Vagina (tissue), 2 donors: Measurements from ENCODE around the gene MTUS2. TPM values are rescaled to one million over a fixed set of nuclear protein-coding genes. Genes with fewer than 3 reads are reported as not detected.
A peak's percentile ranks its signal among the peaks of the same experiment; 100 is the strongest.

Experiments
- DNase-seq, 2 donors: peaks; one replicate each; pipeline ENCODE4 v3.0.0-alpha.2; 2017; ENCODE audit errors: extremely low spot score in 2 of 2
- H3K27ac ChIP-seq: fragments of 200-600 bp; sonication (generic); one replicate; pipeline ENCODE4 v1.5.1; 2019
- H3K27me3 ChIP-seq: fragments of 200-600 bp; sonication (generic); one replicate; pipeline ENCODE4 v1.5.1; 2019
- H3K36me3 ChIP-seq, 2 donors: fragments of 200-600 bp; sonication (generic); one replicate each; pipeline ENCODE4 v1.5.1; 2017 to 2019
- H3K4me1 ChIP-seq: fragments of 200-600 bp; sonication (generic); one replicate; pipeline ENCODE4 v1.5.1; 2019
- H3K4me3 ChIP-seq, 2 donors: fragments of 200-600 bp; sonication (generic); 1 replicate in 1 of 2; 2 replicates in 1 of 2; pipeline ENCODE4 v1.5.1; 2016 to 2019
- H3K9me3 ChIP-seq: fragments of 200-600 bp; sonication (generic); one replicate; pipeline ENCODE4 v1.5.1; 2019
- CTCF ChIP-seq, 3 experiments: fragments of 450-650 bp in 2 of 3; fragments of 200-600 bp in 1 of 3; sonication (generic) in 1 of 3; IDR thresholded peaks; one replicate each; pipeline ENCODE4 v1.5.1; 2017 to 2019; ENCODE audit warnings: antibody characterized with exemption in 3 of 3, mild to moderate bottlenecking in 2 of 3, moderate library complexity in 2 of 3
- POLR2A ChIP-seq, 2 donors: fragments of 450-650 bp; IDR thresholded peaks; one replicate each; pipeline ENCODE4 v1.6.1; 2017; ENCODE audit warnings: antibody characterized with exemption in 2 of 2, mild to moderate bottlenecking in 2 of 2, moderate library complexity in 2 of 2
- POLR2AphosphoS5 ChIP-seq, 2 donors: sonication (generic); formaldehyde crosslinking; IDR thresholded peaks; one replicate each; pipeline ENCODE4 v1.9.0; 2017; ENCODE audit warnings: antibody characterized with exemption in 2 of 2, mild to moderate bottlenecking in 2 of 2, low read depth in 1 of 2; ENCODE audit not compliant: insufficient read depth in 1 of 2
- intact Hi-C: fragments of 100-400 bp; cut with DNase I; formaldehyde crosslinking; loops from one replicate; pipeline ENCODE4 v1.15.1; 2023
- total RNA-seq: library from RNA; depleted of rRNA; stranded (reverse); fragments of >200 nt; gene quantifications from one replicate; pipeline ENCODE4 v1.2.3, GENCODE V29; 2016

MTUS2 gene
- total RNA-seq, 1 donor from 2014 or later, result 0.74 TPM

- H3K4me1 ChIP-seq, result peaks cover 34% of the 10 kb centered on the region
- H3K27ac ChIP-seq, result no peak overlapping the region
- DNase-seq, result no peak
- no peak for TF ChIP-seq POLR2AphosphoS5 (IDR thresholded peaks at IDR 0.05; ENCODE audit: insufficient read depth in 1 of 2, low read depth in 1 of 2)
- no peak for TF ChIP-seq POLR2A (IDR thresholded peaks at IDR 0.05)
- TF ChIP-seq CTCF (IDR thresholded peaks at IDR 0.05), result no peak
- H3K27me3 ChIP-seq, result no peaks in the 10 kb centered on the region
- H3K4me3 ChIP-seq, result no peak overlapping the region
- no peaks in the 10 kb centered on the region for H3K9me3 ChIP-seq
- H3K36me3 ChIP-seq, result no peaks in the 10 kb centered on the region
- intact Hi-C loops, result loop anchor here (5.0 kb wide), 1 partner anchor 606 kb away; no protein-coding TSS in a partner anchor
Observed at GRCh38 chr13:29505950-29506349, 685.8 kb downstream of the MTUS2 start.

- DNase-seq, result no peak
- Histone ChIP-seq H3K4me3 (no peak overlapping the region), H3K9me3 (no peaks in the 10 kb centered on the region), H3K27ac (peak overlapping the region; percentile 63), H3K36me3 (no peaks in the 10 kb centered on the region), H3K27me3 (no peaks in the 10 kb centered on the region), H3K4me1 (peaks cover 42% of the 10 kb centered on the region)
- intact Hi-C loops, result loop anchor here (5.0 kb wide), 1 partner anchor 605 kb away; no protein-coding TSS in a partner anchor
- no peak for TF ChIP-seq POLR2A (IDR thresholded peaks at IDR 0.05)
- TF ChIP-seq POLR2AphosphoS5 (IDR thresholded peaks at IDR 0.05; ENCODE audit: insufficient read depth in 1 of 2, low read depth in 1 of 2), result no peak
- TF ChIP-seq CTCF (IDR thresholded peaks at IDR 0.05), result no peak
Observed at GRCh38 chr13:29507356-29507755, 687.2 kb downstream of the MTUS2 start.

- no peak overlapping the region for H3K4me3 ChIP-seq
- no peaks in the 10 kb centered on the region for H3K9me3 ChIP-seq
- H3K4me1 ChIP-seq, result peaks cover 37% of the 10 kb centered on the region
- no peak for DNase-seq
- H3K36me3 ChIP-seq, result peaks cover 0 to 5% of the 10 kb centered on the region in 2 donors
- intact Hi-C loops, result loop anchor here (5.0 kb wide), 1 partner anchor 604 kb away; no protein-coding TSS in a partner anchor
- H3K27ac ChIP-seq, result peak overlapping the region; percentile 63
- TF ChIP-seq POLR2AphosphoS5 (IDR thresholded peaks at IDR 0.05; ENCODE audit: insufficient read depth in 1 of 2, low read depth in 1 of 2) (peak in 1 of 2 donors; percentile 50), POLR2A (IDR thresholded peaks at IDR 0.05) (no peak), CTCF (IDR thresholded peaks at IDR 0.05) (peak; percentile 64 to 92 (median 90))
- no peaks in the 10 kb centered on the region for H3K27me3 ChIP-seq
Observed at GRCh38 chr13:29508130-29508875, 688.2 kb downstream of the MTUS2 start.

GRCh38 chr13:29508876-29509252, 688.7 kb downstream of the MTUS2 start:
- intact Hi-C loops, result loop anchor here (5.0 kb wide), 1 partner anchor 603 kb away; no protein-coding TSS in a partner anchor

More at GRCh38 chr13:29508876-29509252, 688.7 kb downstream of the MTUS2 start:
- no peak for DNase-seq
- H3K4me3 ChIP-seq, result no peak overlapping the region
- H3K36me3 ChIP-seq, result peaks cover 0 to 8% of the 10 kb centered on the region in 2 donors
- H3K27me3 ChIP-seq, result no peaks in the 10 kb centered on the region
- no peaks in the 10 kb centered on the region for H3K9me3 ChIP-seq
- no peak overlapping the region for H3K27ac ChIP-seq
- peaks cover 36% of the 10 kb centered on the region for H3K4me1 ChIP-seq
- TF ChIP-seq POLR2AphosphoS5 (IDR thresholded peaks at IDR 0.05; ENCODE audit: insufficient read depth in 1 of 2, low read depth in 1 of 2) (no peak), CTCF (IDR thresholded peaks at IDR 0.05) (no peak), POLR2A (IDR thresholded peaks at IDR 0.05) (no peak)
